Parietal lobe (tissue), 1 donor: ENCODE measurements around the gene PTPN11. TPM values are rescaled to one million over a fixed set of nuclear protein-coding genes. Genes with fewer than 3 reads are reported as not detected.

Source experiments
- total RNA-seq: library from RNA; depleted of rRNA; stranded (reverse); fragments of >200 nt; gene quantifications from one replicate; pipeline ENCODE4 v1.2.3, GENCODE V29; 2014

Gene PTPN11
- 89.2 TPM for total RNA-seq

DNA sequence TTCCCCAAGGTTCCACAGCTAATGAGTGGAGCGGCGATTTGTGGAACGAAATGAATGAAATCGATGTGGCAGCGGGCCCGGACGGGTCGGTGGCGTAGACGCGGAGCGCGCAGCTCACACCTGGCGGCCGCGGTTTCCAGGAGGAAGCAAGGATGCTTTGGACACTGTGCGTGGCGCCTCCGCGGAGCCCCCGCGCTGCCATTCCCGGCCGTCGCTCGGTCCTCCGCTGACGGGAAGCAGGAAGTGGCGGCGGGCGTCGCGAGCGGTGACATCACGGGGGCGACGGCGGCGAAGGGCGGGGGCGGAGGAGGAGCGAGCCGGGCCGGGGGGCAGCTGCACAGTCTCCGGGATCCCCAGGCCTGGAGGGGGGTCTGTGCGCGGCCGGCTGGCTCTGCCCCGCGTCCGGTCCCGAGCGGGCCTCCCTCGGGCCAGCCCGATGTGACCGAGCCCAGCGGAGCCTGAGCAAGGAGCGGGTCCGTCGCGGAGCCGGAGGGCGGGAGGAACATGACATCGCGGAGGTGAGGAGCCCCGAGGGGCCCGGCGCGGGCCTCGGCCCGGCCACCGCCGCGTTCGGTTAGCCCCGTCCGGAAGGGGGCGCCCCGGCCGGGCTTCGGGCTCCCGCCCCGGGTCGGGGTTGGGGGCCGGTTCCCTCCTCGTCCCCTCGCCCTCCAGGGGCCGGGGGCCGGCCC lies at the start of gene PTPN11:
PTPN11 (plus strand) TSS at position 340 of the 689 bp plus-strand sequence; CDS start at position 505, 165 bp downstream.

GRCh38 chr12:112381883-112382796 lies 36.6 kb upstream of the PTPN11 start, which contains the start of gene HECTD4:
HECTD4 (minus strand) TSS chr12:112382431; CDS start chr12:112382128, 303 bp downstream.

GRCh38 chr12:112409064-112409905 lies 9.5 kb upstream of the PTPN11 start, which contains the start of gene RPL6:
RPL6 (minus strand) TSS chr12:112409605; CDS start chr12:112408656, 949 bp downstream.

Other genes with a start within 250 kb of the PTPN11 start
- 292 TPM for gene HECTD4, start 36.5 kb upstream of the PTPN11 start, total RNA-seq
- 1,067 TPM for gene RPL6, start 9.3 kb upstream of the PTPN11 start, total RNA-seq